ENCODE data around the gene SHC4.

- TF ChIP-seq POLR2AphosphoS5 (IDR thresholded peaks at IDR 0.05) (no peak), CTCF (IDR thresholded peaks at IDR 0.05) (no peak), POLR2A (IDR thresholded peaks at IDR 0.05) (no peak)
Observed at GRCh38 chr15:48778331-48778730, 185.4 kb downstream of the SHC4 start.
